ENCODE data around the gene PSMA6. TPM values are rescaled to one million over a fixed set of nuclear protein-coding genes. Genes with fewer than 3 reads are reported as not detected.

PSMA6 gene
- total and polyA plus RNA-seq, 2 of the 8 experiments (the other 6 are each of a cell fraction or from before 2014, with no cell fraction given): 180 to 238 TPM

GRCh38 chr14:35349496-35350365 lies 57.5 kb downstream of the PSMA6 start:
- Histone ChIP-seq H3K9me3 (ENCODE audit: insufficient read depth in 2 of 2, low read depth in 1 of 2, low read length in 1 of 2) (no peaks in the 10 kb centered on the region), H3K4me1 (replicated peaks in 1 of 4; ENCODE audit: control insufficient read depth in 3 of 4, insufficient read depth in 4 of 4, low read length in 3 of 4) (peaks cover 3 to 16% (median 8%) of the 10 kb centered on the region in 4 experiments), H2AFZ (ENCODE audit: low read length) (peak overlapping the region; percentile 25; the same call in 1 of the 2 replicates), H2AK5ac (ENCODE audit: low read depth, low read length) (no peak overlapping the region), H3K4me2 (ENCODE audit: insufficient read depth in 1 of 2, low read depth in 2 of 2, low read length in 2 of 2) (no peak overlapping the region), H3K18ac (ENCODE audit: extremely low read depth, low read length) (0 out of 2 replicates have a peak overlapping the region, but pooled peaks have one; percentile 34), H4K20me1 (replicated peaks in 1 of 2; ENCODE audit: control insufficient read depth in 1 of 2, insufficient read depth in 2 of 2, low read length in 2 of 2) (peaks cover 0 to 2% of the 10 kb centered on the region in 2 experiments), H4K8ac (ENCODE audit: extremely low read depth, insufficient read depth, low read length) (0 out of 2 replicates have a peak overlapping the region, but pooled peaks have one; percentile 66), H4K91ac (replicated peaks; ENCODE audit: insufficient read length, low read length) (peak overlapping the region; percentile 61), H3K23me2 (ENCODE audit: low read depth, low read length) (peaks cover 3% of the 10 kb centered on the region), H2BK12ac (ENCODE audit: low read depth, low read length) (no peak overlapping the region), H3K4ac (replicated peaks; ENCODE audit: insufficient read length, low read depth, low read length) (no peak overlapping the region), H3K4me3 (ENCODE audit: extremely low read depth in 1 of 4, insufficient read depth in 2 of 4, low read depth in 3 of 4, low read length in 4 of 4) (no peak overlapping the region), H3K79me1 (ENCODE audit: low read depth, low read length) (no peaks in the 10 kb centered on the region; the same call in 1 of the 2 replicates), H2BK120ac (replicated peaks; ENCODE audit: low read depth, low read length) (no peak overlapping the region), H3K36me3 (ENCODE audit: control insufficient read depth in 2 of 4, insufficient read depth in 4 of 4, low read length in 3 of 4) (no peaks in the 10 kb centered on the region; a peak in 1 of 8 replicates), H3K23ac (ENCODE audit: insufficient read length) (no peak overlapping the region), H3K56ac (replicated peaks; ENCODE audit: insufficient read length, low read depth, low read length) (no peak overlapping the region), H3K27ac (ENCODE audit: low read depth, low read length) (no peak overlapping the region), H3K9ac (replicated peaks in 1 of 4; ENCODE audit: extremely low read depth in 1 of 4, low read depth in 3 of 4, low read length in 3 of 4) (no peak overlapping the region), H3K27me3 (replicated peaks in 1 of 4; ENCODE audit: control insufficient read depth in 3 of 4, extremely low read depth in 1 of 4, insufficient read depth in 3 of 4, low read length in 3 of 4) (no peaks in the 10 kb centered on the region; a peak in 1 of 7 replicates), H2BK15ac (ENCODE audit: low read length) (no peak overlapping the region), H2BK20ac (ENCODE audit: low read length) (no peak overlapping the region), H2BK5ac (ENCODE audit: low read depth, low read length) (0 out of 2 replicates have a peak overlapping the region, but pooled peaks have one; percentile 8), H4K5ac (ENCODE audit: insufficient read length, low read depth, low read length) (no peak overlapping the region), H3K14ac (ENCODE audit: insufficient read length) (no peak overlapping the region), H3K79me2 (ENCODE audit: control insufficient read depth in 1 of 2, insufficient read depth in 2 of 2, low read length in 2 of 2) (no peaks in the 10 kb centered on the region)
- TF ChIP-seq RXRA (IDR thresholded peaks at IDR 0.05; ENCODE audit: insufficient read depth, low read depth, low read length): no peak
- TF ChIP-seq E2F6 (IDR thresholded peaks at IDR 0.05): peak; percentile 52; the same call in 1 of the 2 replicates
- FAIRE-seq: no peak
- 82 to 100% methylated on average over 1 to 12 of the region's 12 CpGs for whole genome bisulfite sequencing, 2 experiments (ENCODE audit: extremely low coverage in 1 of 2, insufficient coverage in 1 of 2, insufficient read length in 1 of 2, insufficient replicate concordance in 2 of 2, low coverage in 1 of 2, low lambda C conversion rate in 2 of 2, missing lambda C conversion rate in 1 of 2)
- peak in 1 of 2 experiments; percentile 52 for DNase-seq (ENCODE audit: low read depth in 1 of 2, low spot score in 2 of 2)
- POLR2A ChIA-PET (ENCODE audit: partially characterized antibody): no interaction called here
- CTCF ChIA-PET (ENCODE audit: partially characterized antibody): interaction anchor here (3.5 kb wide), 1 partner anchor 17 kb away, joined by 18 read pairs; no protein-coding TSS in a partner anchor
